ENCODE results near the gene SLC43A3. TPM values are rescaled to one million over a fixed set of nuclear protein-coding genes. Genes with fewer than 3 reads are reported as not detected.

Gene SLC43A3
- total and polyA plus RNA-seq, 12 donors = 12.1 to 36.2 (median 19.8) TPM

GRCh38 chr11:57461841-57462489 is 35.0 kb upstream of the SLC43A3 start:
- ATAC-seq (no peak), DNase-seq (no peak)
- TF ChIP-seq CTCF (IDR thresholded peaks at IDR 0.05) = no peak
- intact Hi-C loops (cut with DNase I) = loop anchor here in 1 of 10 donors (10.0 kb wide), 1 partner anchor 1053 kb away; no protein-coding TSS in a partner anchor
- no peak overlapping the region for H3K27ac ChIP-seq
- H3K9me3 ChIP-seq = no peaks in the 10 kb centered on the region
- 44 to 63% methylated on average over 16 of the region's 16 CpGs for WGBS, 2 donors
- no peaks in the 10 kb centered on the region for H3K36me3 ChIP-seq
- H3K4me1 ChIP-seq = peaks cover 4 to 40% (median 35%) of the 10 kb centered on the region in 9 donors
- peak overlapping the region in 1 of 10 donors; percentile 57 for H3K4me3 ChIP-seq
- peaks cover 13 to 71% (median 50%) of the 10 kb centered on the region in 7 donors for H3K27me3 ChIP-seq

DNA sequence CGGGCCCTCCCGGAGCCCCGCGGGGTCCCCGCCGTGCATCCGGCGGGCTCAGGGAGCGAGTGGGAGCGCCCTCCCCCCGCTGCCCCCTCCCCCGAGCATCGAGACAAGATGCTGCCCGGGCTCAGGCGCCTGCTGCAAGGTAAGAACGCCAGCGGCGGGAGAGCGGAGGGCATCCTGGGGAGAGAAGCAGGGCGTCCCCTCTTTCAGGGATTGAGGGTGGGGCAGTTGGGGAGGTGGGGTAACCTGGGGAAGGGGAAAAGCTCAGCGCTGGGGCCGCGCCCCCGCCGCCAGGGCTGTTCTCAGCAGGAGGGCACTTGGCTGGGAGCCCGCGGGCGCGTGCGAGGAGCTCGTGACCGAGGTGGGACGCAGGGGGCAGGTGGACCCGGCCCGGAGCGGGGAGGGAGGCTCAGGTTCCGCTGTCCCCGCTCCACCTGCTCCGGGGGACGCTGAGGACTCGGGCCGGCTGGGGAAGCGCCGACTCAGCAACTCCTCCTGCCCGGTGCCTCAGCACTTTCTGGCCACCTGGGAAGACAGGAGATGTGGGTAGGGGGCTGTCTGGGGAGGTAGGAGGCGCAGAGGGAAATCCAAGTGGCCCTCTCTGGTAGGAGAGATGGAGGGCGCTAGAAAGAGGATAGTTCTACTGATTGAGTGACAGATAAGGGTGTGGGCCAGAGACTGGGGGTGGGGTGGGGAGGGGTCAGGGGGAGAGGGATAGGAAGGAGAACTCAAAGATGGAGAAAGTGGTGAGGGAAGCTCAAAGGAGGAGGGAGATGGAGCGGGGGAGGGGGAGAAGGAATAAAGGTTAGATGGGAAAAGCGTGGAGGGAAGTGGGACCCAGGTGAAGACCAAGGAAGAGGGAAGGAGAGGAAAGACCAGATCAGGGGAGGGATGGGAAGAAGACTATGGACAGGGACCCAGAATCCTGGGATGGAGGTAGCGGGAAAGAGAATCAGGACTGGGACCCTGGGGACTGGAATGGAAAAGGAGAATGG is 34.1 kb upstream of the SLC43A3 start:
- no peak for TF ChIP-seq CTCF (IDR thresholded peaks at IDR 0.05)
- peak overlapping the region; percentile 11 to 57 (median 50) for H3K4me3 ChIP-seq
- DNase-seq (no peak), ATAC-seq (no peak)
- intact Hi-C loops (cut with DNase I) = loop anchor here in 1 of 10 donors (10.0 kb wide), 1 partner anchor 1054 kb away; no protein-coding TSS in a partner anchor
- 5 to 8% methylated on average over 49 to 50 of the region's 50 CpGs for WGBS, 2 donors
- H3K36me3 ChIP-seq = no peaks in the 10 kb centered on the region
- no peaks in the 10 kb centered on the region for H3K9me3 ChIP-seq
- H3K4me1 ChIP-seq = peaks cover 4 to 42% (median 35%) of the 10 kb centered on the region in 9 donors
- H3K27me3 ChIP-seq = peaks cover 13 to 76% (median 50%) of the 10 kb centered on the region in 7 donors
- peak overlapping the region in 2 of 10 donors; percentile 9 to 16 for H3K27ac ChIP-seq

DNA sequence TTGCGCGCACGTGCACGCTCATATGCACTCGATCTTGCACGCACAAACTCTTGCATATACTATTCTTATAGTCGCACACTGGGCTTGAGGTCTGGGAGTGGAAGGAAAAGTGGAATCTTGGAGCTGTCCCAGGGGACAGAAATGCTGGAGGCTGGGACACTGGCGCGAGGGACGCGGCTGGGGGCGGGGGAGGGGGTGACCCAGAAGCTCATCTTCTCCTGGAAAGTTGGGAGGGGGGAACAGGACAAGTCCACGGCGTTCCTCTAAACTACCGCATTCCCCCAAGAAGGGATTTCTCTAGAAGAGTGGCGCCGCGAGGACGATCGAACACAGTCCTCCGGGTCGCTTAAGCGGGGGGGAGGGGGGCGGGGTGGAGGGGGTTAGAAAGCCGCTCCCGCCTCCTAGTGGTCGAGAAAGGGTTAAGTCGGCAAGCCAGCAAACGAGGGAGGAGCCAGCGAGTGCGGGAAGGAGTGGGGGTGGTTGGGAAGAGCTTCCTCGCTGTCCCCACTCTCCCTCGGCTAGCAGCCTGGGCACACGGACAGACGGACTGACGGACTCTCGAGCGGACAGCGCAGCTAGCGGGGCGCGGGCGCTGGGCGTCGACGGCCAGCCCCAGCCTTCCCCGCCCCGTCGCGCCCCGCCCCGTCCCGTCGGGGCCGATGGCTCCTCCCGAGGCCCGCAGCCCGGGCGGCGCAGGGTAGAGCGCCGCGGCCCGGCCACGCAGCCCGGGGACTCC is 33.3 kb upstream of the SLC43A3 start, which contains the start of gene RTN4RL2:
TSS of gene RTN4RL2 (plus strand) at position 507 of the 736 bp plus-strand sequence. CDS start 338 bp downstream, outside the sequence.
- WGBS, 2 donors = 0% methylated on average over 45 to 66 of the region's 66 CpGs
- Histone ChIP-seq H3K4me3 (peak within 1 kb of the TSS; percentile 11 to 57 (median 50)), H3K4me1 (peaks cover 4 to 42% (median 35%) of the 10 kb centered on the region in 9 donors), H3K27ac (peak within 1 kb of the TSS in 2 of 10 donors; percentile 9 to 16), H3K9me3 (no peaks in the 10 kb centered on the region), H3K27me3 (peaks cover 13 to 76% (median 50%) of the 10 kb centered on the region in 7 donors), H3K36me3 (no peaks in the 10 kb centered on the region)
- peak in 5 of 9 donors; percentile 10 to 39 (median 20) for TF ChIP-seq CTCF (IDR thresholded peaks at IDR 0.05)
- DNase-seq (peak; percentile 49 to 62), ATAC-seq (peak; percentile 2 to 43 (median 19))
- intact Hi-C loops (cut with DNase I) = loop anchor here in 1 of 10 donors (10.0 kb wide), 1 partner anchor 1055 kb away; no protein-coding TSS in a partner anchor
